GM19351 (cell line): ENCODE measurements around the gene CREB5.

ENCODE experiments used
- ATAC-seq: cut with Tn5 transposase; IDR thresholded peaks from one replicate; pipeline ENCODE4 v1.9.1; 2021; ENCODE audit warnings: mild to moderate bottlenecking, moderate library complexity; ENCODE audit not compliant: unreplicated experiment

The CREB5 gene

DNA sequence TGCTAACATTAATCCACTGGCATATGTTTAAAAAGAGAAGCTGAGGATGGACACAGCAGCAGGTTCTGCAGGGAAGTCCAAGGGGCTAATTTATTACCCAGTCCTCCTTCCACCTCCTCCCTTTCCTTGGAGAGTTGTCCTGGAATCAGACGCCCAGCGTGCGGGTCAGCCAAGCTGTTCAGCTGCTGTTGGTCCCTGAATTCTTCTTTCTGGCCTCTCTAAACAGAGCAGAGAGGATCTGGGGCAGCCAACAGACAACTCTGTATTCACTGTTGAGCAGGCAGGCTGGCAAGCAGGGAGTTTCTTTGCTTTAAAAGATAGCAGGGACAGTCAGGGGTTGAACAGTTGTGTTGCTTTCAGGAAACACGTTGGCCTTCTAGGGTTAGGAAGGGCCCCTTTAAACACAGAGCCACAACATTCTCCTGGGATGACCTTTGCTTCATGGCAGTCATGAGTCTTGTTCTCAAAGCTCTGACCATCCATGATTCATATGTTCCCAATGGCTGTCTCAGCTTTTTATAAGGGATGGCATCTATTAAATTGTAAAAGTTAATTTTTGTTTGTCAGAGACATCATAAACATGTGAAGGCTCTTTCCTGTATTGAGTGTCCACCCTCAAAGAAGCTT, 217.0 kb downstream of the CREB5 start:
- ATAC-seq, result no peak

DNA sequence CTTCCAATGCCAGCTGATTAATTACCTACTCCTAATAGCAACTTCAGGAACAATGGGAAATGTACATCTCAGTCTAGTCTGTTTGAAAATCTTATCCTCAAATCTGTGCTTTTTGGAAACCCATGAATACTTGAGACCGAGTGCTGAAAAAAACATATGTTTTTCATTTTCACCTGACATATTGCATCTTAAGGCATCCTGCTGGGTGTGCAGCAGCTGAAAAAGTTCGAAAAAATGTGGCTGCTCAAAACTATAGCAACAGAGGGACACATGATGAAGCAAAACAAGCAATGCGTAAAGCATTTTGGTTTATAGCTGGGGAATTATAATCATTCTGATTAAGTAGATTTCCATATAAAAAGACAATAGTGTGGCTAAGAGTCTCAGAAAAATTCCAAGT, 218.0 kb downstream of the CREB5 start:
- ATAC-seq, result no peak

DNA sequence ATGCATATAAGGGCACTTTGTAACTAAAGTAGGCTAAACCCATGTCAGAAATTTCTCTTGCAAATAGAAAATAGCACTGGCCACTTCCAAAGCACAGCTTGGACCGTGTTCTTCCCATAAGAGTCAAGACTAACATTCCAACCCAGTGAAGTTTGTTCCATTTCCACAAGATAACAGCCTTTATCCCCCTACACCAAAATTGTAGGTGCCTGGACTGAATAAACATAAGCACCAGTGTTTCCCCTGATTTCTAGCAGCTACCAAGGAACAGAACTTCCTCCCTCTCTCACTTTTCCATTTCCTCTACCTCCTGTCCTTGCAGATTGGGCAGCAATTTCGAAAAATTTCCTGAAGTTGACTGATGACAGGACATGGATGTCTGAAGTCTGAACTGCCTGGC, 219.7 kb downstream of the CREB5 start:
- ATAC-seq, result no peak

DNA sequence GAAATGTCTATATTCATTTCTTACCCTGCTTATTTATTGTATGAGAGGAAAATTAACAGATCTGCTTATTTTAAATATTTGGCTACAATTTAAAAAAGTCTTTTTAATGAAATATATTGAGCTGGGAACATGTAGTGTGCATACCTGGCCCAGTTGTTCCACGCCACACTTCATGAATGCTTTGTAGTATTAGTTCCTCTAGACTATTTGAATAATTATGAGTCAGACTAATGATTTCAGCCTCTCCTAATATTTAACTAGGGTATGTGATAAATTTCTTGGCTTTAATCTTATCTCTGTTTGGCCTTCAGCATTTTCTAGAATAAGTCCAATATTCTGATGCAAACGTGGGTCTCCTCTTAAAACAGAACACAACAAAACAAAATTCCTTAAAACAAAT, 226.6 kb downstream of the CREB5 start:
- no peak for ATAC-seq

DNA sequence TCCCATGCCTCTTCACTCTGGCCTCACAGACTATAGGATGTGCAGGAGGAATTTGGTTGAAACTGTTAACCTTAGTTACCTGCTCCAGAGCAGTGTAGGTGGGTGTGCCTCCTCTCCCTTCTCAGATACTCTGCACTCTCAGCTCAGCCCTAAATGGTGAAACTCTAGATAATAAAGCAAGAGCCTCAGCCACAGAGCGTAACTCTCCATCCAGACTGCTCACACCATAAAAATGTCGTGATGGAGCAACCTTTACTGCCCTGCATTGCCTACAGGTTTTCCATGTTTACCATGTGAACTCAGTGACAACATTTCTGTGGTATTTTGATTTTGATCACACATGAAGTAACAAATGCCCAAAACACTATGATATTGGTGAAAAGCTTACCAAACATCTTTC, 227.7 kb downstream of the CREB5 start:
- ATAC-seq, result no peak

DNA sequence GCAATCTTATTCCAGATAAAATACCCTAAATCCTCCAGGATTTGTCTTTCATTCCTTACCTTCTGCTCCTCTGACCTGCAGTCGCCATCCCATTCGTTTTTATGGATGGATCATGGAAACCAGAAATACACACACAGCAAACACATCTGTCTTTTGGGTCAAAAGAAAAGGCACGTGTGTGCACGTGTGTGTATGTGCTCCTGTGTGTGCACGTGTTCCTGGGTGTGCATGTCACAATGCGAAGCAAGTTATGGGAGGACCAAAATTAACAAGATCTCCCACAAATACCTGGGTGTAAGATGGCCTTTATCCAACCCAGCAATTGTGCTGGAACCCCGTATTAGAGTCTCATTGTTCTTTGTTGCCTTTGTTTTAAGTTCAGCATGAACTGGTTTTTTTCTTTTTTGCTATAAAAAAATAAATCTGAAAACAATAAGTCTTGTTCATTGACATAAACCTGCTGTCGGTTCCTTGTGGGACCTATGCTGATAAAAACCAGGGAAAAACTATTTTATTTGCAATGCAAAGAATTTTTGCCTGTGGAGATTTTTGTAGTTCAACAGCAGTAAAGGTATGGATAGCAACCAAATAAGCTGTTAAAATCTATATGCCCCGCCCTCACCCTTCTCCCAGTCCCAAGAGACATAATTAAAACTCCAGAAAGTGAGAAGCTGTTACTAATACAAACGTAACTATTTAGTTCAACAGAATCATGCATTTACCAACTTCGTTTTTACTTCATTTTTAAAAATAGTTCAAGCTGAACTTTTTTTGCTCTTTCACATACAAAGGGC, 229.6 kb downstream of the CREB5 start:
- no peak for ATAC-seq

DNA sequence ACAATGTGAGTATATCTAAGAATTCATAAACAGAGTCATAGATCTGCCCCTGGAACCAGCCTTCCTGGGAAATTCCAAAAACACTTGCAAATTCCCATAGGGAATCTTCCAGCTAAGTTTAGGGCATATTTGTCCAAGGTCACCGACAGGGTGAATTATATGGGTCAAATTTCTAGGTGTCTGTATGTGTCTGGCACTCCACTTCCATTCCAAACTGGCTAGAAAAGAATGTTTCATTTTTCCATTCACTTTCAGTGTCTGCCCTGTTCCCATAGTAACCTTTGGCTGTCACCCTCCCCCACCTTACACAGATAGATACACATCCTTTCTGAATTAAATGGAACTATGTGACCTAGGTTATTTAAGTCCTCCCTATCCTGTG, 230.9 kb downstream of the CREB5 start:
- no peak for ATAC-seq

DNA sequence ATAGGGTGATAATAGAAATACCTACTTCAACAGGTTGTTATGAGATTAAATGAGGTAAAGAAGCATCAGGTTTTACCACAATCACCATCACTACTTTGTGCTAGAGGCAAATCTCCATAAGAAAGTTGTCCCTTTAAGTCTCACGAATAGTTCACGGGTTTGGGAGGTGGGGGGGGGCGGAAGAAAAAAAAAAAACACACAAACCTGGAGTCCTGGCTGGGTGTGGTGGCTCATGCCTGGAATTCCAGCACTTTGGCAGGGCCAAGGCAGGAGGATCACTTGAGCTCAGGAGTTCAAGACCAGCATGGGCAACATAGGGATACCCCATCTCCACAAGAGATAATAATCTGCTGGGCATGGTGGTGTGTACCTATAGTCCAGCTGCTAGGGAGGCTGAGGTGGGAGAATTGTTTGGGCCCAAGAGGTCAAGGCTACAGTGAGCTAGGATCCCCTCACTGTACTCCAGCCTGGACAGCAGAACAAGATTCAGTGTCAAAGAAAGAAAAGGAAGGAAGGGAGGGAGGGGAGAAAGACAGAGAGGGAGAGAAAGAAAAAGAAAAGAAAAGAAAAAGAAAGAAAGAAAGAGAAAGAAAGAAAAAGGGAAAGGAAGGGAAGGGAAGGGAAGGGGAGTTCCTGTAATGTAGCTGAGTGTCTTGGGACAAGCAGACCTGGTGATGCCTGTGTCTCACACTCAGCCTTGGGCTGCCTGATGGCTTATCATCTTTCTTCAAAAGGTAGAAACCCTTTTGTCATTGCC, 231.4 kb downstream of the CREB5 start:
- ATAC-seq, result no peak

DNA sequence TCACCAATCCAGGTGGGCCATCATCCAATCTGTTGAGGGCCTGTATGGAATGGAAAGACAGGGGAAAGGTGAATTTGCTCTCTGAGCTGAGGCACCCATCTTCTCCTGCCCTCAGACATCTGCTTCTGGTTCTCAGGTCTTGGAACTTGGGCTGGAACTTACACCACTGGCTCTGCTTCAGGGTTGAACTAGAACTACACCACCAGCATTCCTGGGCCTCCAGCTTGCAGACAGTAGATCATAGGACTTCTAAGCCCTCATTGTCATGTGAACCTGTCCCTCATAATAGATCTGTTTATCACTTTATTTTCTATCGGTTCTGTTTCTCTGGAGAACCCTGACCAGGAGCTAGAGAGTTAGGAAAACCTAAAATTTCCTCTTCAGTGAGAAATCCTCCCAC, 233.5 kb downstream of the CREB5 start:
- ATAC-seq, result no peak

DNA sequence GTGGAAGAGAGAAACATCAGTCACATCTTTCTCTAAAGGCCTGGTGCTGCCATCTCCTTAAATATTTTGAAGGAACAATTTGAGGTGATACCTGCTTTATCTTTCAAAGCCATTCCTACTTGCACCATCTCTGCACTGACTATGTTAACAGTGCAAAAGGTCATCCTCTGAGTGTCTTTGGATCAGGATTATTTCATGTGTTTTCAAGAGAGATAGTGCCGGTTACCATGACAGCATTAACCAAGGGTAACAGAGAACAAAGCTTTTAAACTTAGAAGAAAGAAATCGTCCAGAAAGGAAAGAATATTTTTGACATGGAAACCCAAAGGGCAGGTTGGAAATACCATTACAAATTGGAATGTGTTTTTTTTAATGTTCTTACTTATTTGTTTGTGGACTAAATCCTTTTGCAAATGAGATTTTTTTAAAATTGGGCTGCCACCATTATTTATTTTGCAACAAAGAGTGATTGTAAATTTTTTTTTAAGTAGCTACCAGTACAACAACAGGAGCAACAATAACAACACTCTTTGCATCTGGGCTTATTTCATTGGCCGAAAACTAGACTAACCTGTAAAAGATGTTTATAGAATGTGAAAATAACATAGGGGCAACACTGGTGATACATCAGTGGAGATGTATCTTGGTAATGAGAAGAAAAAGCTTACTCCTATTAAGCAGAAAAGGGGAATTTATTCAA, 234.2 kb downstream of the CREB5 start:
- no peak for ATAC-seq

DNA sequence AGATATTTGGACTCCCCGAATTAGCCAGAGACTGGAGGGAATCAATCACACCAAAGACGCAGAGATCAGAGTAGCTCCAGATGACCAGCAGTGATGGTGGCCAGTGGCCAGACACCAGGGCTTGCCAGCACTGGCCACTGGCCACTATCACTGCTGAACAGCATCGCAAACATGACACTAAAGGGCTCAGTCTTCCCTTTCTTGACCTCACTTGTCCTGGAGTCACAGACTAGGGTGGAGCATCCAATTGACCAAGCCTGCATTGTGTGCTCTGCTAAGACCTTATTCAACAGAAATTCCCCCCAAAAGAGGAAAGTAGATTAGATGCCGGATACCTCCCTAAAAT, 234.7 kb downstream of the CREB5 start:
- ATAC-seq, result no peak

DNA sequence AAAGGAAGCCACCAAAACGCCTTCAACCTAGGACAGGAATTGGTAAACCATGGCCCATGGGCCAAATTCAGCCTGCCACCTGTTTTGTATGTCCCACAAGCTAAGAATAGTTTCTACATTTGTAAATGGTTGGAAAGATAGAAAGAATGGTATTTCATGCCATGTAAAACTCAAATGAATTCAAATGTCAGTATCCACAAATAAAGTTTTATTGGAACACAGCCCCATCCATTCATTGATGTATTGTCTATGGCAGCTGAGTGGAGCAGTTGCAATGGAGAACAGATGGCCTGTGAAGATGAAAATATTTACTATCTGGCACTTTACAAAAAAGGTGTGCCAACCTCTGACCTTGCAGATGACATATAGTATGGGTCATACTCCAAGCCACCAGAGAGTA, 236.9 kb downstream of the CREB5 start:
- no peak for ATAC-seq

DNA sequence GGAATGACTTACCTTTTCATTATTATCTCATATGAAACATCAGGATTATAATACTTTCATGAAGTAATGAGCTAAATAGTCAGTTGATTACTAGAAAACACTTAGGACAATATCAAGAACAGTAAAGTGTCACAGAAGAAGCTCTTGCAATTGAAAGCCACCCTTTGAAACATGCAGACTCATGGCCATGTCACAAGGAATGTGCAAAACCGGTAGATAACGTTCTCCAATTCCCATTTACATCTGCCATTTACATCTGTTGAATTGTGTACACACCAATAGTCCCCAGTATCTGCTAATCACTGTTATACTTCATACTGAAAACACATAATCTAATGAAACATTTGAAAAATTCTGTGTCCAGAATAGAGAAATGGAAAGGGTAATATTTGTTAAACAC, 237.5 kb downstream of the CREB5 start:
- ATAC-seq, result no peak

DNA sequence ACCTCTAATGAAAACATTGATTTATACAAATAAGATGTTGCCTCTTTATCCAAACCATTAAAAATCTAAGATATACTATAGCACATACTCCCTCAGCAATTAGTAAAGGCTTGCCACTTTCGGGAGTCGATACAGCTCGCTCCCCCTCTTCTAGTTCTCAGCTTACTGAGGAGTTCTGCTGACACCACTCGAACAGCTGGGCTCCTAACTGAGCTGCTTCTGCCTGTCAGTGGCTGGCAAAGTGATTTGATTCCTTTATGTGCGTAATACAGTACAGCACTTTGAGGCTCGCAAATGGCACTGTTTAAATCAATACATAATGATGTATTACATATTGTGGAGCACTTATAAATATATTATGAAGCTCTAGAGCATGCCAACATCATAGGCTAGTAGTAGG, 241.8 kb downstream of the CREB5 start:
- no peak for ATAC-seq

DNA sequence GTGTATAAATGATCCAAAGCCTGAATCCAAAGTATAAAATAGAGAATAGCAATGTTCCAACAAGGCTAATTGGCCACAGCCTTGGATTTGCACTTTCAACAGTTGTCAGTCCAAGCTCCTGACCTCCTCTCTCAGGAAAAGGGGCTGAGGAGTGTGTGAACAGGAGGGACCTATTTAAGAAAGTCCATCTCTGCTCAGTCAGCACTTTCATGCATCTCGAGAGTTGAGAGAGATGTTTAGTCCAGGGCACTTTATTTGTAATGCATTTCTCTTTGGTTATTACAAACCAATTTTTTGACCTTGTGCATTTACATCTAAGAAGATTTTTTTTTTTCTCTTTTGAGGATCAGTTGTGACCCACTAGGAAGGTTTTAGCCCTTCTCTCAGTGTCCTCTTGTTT, 244.2 kb downstream of the CREB5 start:
- ATAC-seq, result no peak

DNA sequence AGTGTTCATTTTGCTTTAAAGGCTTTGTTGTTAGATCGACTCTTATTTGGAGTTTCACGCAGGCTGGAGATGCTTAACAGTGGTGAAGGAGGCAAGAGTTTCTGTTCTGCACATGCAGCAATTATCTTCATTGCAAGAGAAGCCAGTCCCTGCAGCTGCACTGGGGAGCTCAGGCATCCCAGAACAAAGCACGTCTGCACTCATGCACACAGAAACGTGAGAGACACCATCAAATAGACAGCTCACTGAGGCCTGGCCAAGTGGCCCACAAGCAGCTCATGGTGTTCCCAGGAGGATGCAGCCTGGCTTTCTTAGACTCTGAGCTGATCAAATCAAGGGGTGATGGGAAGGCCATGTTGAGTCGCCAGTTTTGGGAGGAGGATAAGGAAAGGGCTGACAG, 246.1 kb downstream of the CREB5 start:
- no peak for ATAC-seq

DNA sequence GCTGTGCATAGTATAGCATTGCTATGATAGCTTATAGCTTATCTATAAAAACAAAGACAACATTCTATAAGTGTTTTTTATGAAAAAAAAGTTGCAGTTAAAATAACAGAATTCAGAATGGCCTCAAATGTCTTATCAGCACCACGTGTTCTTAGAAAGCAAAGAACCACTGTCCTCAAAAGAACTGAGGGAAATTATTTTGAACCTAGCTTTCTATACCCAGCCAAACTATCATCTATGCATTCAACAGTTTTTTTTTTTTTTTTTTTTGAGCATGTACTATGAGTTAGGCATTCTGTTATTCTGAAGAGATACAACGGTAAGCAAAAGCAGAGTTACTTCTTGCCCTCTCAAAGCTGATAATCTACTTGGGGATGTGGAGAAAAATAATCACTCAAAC, 247.8 kb downstream of the CREB5 start:
- ATAC-seq, result no peak

DNA sequence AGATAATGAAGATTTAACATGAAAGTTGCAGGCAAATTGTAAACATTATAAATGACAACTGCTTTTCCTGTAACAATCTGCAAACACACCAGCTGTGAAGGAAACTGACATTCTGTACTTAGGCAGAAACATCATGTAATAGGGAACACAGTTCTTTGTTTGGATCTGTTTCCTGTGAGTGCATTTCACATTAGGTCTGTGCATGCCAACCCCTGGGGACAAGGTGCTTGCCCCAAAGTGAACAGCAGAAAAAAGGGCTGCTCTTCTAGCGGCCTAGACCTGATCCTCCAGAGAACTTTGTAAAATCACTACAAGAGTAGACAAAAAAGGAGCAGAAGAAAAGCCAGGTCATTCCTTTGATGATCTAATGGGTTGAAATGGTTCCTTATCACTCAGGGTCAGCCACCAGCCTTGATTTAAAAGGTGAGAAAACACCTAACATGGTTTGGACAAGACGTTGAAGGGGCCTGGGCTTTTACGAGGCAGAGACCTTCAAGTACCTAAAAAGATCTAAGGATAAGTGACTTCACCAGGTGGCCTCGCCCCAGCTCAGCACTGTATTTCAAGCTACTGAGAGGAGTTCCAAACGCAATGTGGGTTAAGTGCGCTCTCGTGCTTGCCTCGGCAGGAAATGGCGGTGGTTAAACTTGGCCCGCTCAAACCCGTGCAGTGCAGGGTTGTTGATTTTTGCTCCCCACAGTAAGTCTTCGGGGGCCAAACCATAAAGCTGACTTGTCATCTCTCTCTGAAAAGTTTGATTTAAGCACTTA, 249.7 kb downstream of the CREB5 start:
- ATAC-seq, result peak; percentile 77

DNA sequence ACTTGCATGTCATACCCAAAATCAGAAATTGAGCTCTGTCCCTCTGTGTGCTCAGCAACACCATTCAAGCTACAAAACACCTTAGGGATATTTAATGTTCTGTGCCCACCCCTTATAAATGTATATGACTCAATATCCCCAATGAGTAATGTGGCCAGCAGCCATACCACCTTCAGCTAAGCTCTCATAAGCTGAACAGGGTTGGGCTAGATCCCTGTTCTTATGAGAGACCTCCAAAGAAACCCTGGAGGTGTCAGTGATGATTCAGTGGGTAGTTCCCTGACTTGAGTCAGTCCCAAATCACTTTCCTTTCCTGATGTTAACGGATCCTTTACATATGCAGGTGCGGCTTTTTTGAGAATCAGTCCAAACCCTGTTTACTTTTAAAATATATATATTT, 253.8 kb downstream of the CREB5 start:
- no peak for ATAC-seq

DNA sequence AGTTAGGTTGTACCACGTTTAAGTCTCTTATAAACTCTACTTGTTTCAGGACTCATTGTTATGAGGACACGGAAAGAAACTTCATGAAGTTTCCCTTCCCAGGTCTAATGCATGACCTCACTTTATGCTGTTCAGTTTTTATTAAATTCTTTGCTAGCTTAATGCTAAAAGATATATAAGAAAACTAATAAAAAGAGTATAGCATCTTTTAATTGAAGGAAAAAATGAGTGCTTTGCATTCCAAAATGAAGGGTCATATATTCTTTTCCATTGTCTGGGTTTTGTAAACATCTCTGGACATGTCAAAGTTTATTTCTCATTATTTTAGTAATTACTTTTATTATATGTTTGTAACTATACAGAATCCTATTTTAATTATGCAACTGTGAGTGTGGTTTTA, 255.8 kb downstream of the CREB5 start:
- no peak for ATAC-seq

DNA sequence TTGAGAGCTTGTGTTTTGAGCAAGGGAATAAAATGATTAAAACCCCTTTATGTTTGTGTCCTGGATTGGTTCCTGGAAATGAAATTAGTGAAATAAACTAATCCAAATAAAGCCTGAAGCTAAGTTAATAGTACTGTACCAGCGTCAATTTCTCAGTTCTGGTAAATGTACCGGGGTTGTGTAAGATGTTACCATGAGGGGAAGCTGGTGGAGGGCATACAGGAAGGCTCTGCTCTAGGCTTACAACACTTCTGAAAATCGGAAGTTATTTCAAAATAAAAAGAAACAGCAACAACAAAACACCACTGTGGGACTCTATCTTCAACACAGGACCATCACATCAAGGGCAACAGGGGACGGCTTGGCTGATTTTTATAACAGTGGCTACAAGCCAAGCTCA, 257.0 kb downstream of the CREB5 start:
- ATAC-seq, result no peak
